ENCODE data around the gene PRR29.
A peak's percentile ranks its signal among the peaks of the same experiment; 100 is the strongest.

DNA sequence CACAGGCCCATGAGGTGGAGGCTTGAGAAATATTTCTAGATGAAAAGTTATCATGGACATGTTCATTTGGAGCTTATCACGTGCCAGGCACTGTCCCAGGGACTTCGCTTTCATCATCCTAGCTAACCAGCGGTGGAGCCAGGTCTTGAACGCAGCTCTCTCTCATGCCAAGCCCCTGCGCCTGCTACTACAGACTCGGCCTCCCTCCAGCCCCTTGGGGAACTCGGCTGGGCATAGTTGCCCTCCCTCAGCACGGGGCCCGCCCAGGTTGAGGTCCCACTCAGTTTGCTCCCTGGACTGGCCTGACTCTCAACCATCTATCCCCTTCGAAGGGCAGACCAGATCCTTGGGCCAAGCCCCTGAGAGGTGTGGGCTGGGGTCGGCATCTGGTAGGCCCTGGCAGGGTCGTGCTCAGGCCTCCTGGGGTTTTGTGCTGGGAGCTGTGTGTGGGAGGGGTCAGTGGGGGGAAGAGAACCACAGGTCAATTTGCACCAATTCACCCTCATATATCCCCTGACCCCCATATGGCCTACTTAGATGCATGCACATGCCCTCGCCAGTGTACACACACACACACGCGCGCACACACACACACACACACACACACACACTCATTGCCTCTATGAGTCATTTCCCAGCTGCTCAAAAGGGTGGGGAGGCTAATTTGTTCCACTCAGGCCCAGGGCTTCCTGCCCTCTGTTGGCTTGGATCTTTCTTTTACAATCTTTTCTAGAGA, 13.3 kb upstream of the PRR29 start:
- TF ChIP-seq, protein P1, sequence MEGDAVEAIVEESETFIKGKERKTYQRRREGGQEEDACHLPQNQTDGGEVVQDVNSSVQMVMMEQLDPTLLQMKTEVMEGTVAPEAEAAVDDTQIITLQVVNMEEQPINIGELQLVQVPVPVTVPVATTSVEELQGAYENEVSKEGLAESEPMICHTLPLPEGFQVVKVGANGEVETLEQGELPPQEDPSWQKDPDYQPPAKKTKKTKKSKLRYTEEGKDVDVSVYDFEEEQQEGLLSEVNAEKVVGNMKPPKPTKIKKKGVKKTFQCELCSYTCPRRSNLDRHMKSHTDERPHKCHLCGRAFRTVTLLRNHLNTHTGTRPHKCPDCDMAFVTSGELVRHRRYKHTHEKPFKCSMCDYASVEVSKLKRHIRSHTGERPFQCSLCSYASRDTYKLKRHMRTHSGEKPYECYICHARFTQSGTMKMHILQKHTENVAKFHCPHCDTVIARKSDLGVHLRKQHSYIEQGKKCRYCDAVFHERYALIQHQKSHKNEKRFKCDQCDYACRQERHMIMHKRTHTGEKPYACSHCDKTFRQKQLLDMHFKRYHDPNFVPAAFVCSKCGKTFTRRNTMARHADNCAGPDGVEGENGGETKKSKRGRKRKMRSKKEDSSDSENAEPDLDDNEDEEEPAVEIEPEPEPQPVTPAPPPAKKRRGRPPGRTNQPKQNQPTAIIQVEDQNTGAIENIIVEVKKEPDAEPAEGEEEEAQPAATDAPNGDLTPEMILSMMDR (IDR thresholded peaks at IDR 0.05) = no peak
- no peak for TF ChIP-seq EP300 (IDR thresholded peaks at IDR 0.05)
- peak in 2 of 3 donors; percentile 25 to 35 for TF ChIP-seq POLR2AphosphoS5 (IDR thresholded peaks at IDR 0.05)

All from stomach (tissue), 4 donors.